ENCODE measurements around the gene ALDH1L1. TPM values are rescaled to one million over a fixed set of nuclear protein-coding genes. Genes with fewer than 3 reads are reported as not detected.

The ALDH1L1 gene
- total RNA-seq, 1 experiment from 2014 or later: 0.36 TPM

GRCh38 chr3:126053949-126054569 is 126.3 kb downstream of the ALDH1L1 start:
- TF ChIP-seq TCF7L2 (IDR thresholded peaks at IDR 0.05; ENCODE audit: low read depth, low read length): no peak
- no peak for TF ChIP-seq POLR2AphosphoS5 (IDR thresholded peaks at IDR 0.05; ENCODE audit: low read depth, low read length)
- TF ChIP-seq CTCF (IDR thresholded peaks at IDR 0.05): no peak
- no peak for TF ChIP-seq SIN3A (IDR thresholded peaks at IDR 0.05; ENCODE audit: borderline replicate concordance, insufficient read depth, low read depth, low read length)
- TF ChIP-seq REST (IDR thresholded peaks at IDR 0.05; ENCODE audit: insufficient read depth in 1 of 2, low read depth in 2 of 2, low read length in 1 of 2): no peak
- Histone ChIP-seq H3K36me3 (ENCODE audit: control insufficient read depth, insufficient read depth, low read length) (no peaks in the 10 kb centered on the region), H3K4me1 (ENCODE audit: control insufficient read depth, insufficient read depth, low read length) (no peaks in the 10 kb centered on the region), H3K4me3 (ENCODE audit: low read depth in 2 of 2, low read length in 2 of 2) (no peak overlapping the region), H3K9me3 (ENCODE audit: control insufficient read depth, insufficient read depth, low read depth, low read length) (no peaks in the 10 kb centered on the region), H3K27ac (ENCODE audit: low read length) (no peak overlapping the region), H3K27me3 (ENCODE audit: control insufficient read depth, insufficient read depth, low read length) (no peaks in the 10 kb centered on the region)
- no peak for ATAC-seq
- BruUV-seq (replicated peaks): no TSS peak
- in situ Hi-C loops (cut with HindIII; ENCODE audit: low pct_unique_long_range_greater_than_20kb, low sequenced_read_pairs) (no loop called here), intact Hi-C loops (cut with micrococcal nuclease; ENCODE audit: unreplicated experiment) (no loop called here)
- CTCF ChIA-PET: no interaction called here
- no peak for DNase-seq (ENCODE audit: low read depth, low spot score)
- POLR2A ChIA-PET: no interaction called here

Other genes starting within 250 kb of the ALDH1L1 start
- gene ROPN1B, start 211.4 kb downstream of the ALDH1L1 start, total RNA-seq (2021; ENCODE audit: unreplicated experiment): 0.26 TPM
- 39.0 TPM for gene SLC41A3, start 96.5 kb downstream of the ALDH1L1 start, total RNA-seq (2021; ENCODE audit: unreplicated experiment)
- gene KLF15, start 176.8 kb upstream of the ALDH1L1 start, total RNA-seq (2021; ENCODE audit: unreplicated experiment): 0.10 TPM
- not detected for gene CFAP100, start 214.3 kb upstream of the ALDH1L1 start, total RNA-seq (2021; ENCODE audit: unreplicated experiment)